Right lobe of liver (tissue), 6 donors: Measurements from ENCODE around the gene RNASE4. TPM values are rescaled to one million over a fixed set of nuclear protein-coding genes. Genes with fewer than 3 reads are reported as not detected.

Source experiments
- ATAC-seq, 4 donors: fragments of 200-7000 bp; cut with Tn5 transposase; one replicate each; pipeline ENCODE4 v1.9.1; 2020; ENCODE audit warnings: mild to moderate bottlenecking in 4 of 4, moderate library complexity in 4 of 4
- DNase-seq, 3 donors: peaks; one replicate each; pipeline ENCODE4 v3.0.0-alpha.2; 2020
- H3K27ac ChIP-seq, 3 donors: fragments of 200-600 bp; one replicate each; pipeline ENCODE4 v1.8.0; 2022
- H3K27me3 ChIP-seq, 2 donors: fragments of 200-600 bp; one replicate each; pipeline ENCODE4 v1.8.0; 2022
- H3K36me3 ChIP-seq, 4 donors: fragments of 200-600 bp; sonication (generic) in 1 of 4; one replicate each; pipeline versions ENCODE4 v1.5.1 to v1.8.0; 2017 to 2022; ENCODE audit warnings: control low read depth in 1 of 4
- H3K4me1 ChIP-seq, 4 donors: fragments of 200-600 bp; sonication (generic) in 1 of 4; one replicate each; pipeline versions ENCODE4 v1.5.1 to v1.8.0; 2017 to 2022; ENCODE audit warnings: control low read depth in 1 of 4
- H3K4me3 ChIP-seq, 3 donors: fragments of 200-600 bp; one replicate each; pipeline ENCODE4 v1.8.0; 2022
- H3K9me3 ChIP-seq, 4 donors: fragments of 200-600 bp; sonication (generic) in 1 of 4; one replicate each; pipeline versions ENCODE4 v1.5.1 to v1.8.0; 2017 to 2022; ENCODE audit warnings: control low read depth in 1 of 4
- POLR2A ChIP-seq: fragments of 450-650 bp; IDR thresholded peaks from one replicate; pipeline ENCODE4 v1.6.1; 2017; ENCODE audit warnings: antibody characterized with exemption, mild to moderate bottlenecking
- WGBS: methylation state at CpG from one replicate; pipeline ENCODE4 v1.1.6; 2018; ENCODE audit warnings: low coverage, low lambda C conversion rate; ENCODE audit not compliant: insufficient coverage; ENCODE audit errors: missing lambda C conversion rate; 5-methylcytosine and 5-hydroxymethylcytosine counted together
- intact Hi-C, 2 donors: fragments of 100-400 bp; cut with DNase I; formaldehyde crosslinking; loops; one replicate each; pipeline versions ENCODE4 v1.11.2 to v1.14.1; 2022
- total RNA-seq, 6 experiments: library from RNA; depleted of rRNA in 2 of 6; stranded (reverse); fragments of >200 nt in 2 of 6; fragmentation: NEBNext Ultra II Directional in 3 of 6; extraction: Animal tissue kit (Norgen Biotek cat#: 25700) in 3 of 6; gene quantifications; one replicate each; pipeline versions ENCODE4 v1.1.0 to v1.2.4, GENCODE V29; 2016 to 2023
- TF ChIP-seq, protein P1 (sequence below), 4 donors: fragments of 200-600 bp in 3 of 4; fragments of 450-650 bp in 1 of 4; IDR thresholded peaks; one replicate each; pipeline versions ENCODE4 v1.5.1 to v1.8.0; 2016 to 2022; ENCODE audit warnings: antibody characterized with exemption in 4 of 4, mild to moderate bottlenecking in 2 of 4
- donor health status: DM: no; HTN: yes; CAD: no.
- donor health status: DM: no; HTN: no; CAD: no.
- donor health status: DM: no; HTN: no; CAD: no.
- donor health status: DM: no; HTN: yes; CAD: no.
- donor health status: DM: no; HTN: yes; CAD: no.

RNASE4 gene
- total RNA-seq, 6 experiments from 2014 or later: 129 to 175 (median 151) TPM

DNA sequence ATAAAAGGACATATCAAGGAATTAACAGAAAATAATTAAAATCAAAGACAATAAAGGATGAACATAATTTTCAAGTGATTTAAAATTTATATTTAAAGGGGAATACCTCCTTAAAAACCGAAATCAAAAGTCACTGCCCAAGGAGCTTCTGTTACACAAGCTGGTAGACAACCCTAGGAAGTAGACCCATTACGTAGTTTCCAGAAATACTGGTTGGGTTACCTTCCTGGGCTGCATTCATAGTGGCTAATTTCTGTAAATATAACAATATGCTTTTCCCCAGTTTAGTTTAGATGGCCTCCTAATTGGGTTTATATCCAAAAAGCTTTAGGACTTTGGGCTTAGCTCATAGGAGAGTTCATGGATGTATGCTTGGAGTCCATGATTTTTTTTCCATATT is 59.2 kb downstream of the RNASE4 start:
- Histone ChIP-seq H3K9me3 (no peaks in the 10 kb centered on the region), H3K4me3 (no peak overlapping the region), H3K36me3 (no peaks in the 10 kb centered on the region), H3K27ac (no peak overlapping the region), H3K4me1 (no peaks in the 10 kb centered on the region), H3K27me3 (no peaks in the 10 kb centered on the region)
- intact Hi-C loops: no loop called here
- no peak for DNase-seq
- no peak for ATAC-seq
- 54% methylated on average over 2 of the region's 2 CpGs for WGBS
- TF ChIP-seq, protein P1, sequence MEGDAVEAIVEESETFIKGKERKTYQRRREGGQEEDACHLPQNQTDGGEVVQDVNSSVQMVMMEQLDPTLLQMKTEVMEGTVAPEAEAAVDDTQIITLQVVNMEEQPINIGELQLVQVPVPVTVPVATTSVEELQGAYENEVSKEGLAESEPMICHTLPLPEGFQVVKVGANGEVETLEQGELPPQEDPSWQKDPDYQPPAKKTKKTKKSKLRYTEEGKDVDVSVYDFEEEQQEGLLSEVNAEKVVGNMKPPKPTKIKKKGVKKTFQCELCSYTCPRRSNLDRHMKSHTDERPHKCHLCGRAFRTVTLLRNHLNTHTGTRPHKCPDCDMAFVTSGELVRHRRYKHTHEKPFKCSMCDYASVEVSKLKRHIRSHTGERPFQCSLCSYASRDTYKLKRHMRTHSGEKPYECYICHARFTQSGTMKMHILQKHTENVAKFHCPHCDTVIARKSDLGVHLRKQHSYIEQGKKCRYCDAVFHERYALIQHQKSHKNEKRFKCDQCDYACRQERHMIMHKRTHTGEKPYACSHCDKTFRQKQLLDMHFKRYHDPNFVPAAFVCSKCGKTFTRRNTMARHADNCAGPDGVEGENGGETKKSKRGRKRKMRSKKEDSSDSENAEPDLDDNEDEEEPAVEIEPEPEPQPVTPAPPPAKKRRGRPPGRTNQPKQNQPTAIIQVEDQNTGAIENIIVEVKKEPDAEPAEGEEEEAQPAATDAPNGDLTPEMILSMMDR (IDR thresholded peaks at IDR 0.05): no peak
- TF ChIP-seq POLR2A: no peak

DNA sequence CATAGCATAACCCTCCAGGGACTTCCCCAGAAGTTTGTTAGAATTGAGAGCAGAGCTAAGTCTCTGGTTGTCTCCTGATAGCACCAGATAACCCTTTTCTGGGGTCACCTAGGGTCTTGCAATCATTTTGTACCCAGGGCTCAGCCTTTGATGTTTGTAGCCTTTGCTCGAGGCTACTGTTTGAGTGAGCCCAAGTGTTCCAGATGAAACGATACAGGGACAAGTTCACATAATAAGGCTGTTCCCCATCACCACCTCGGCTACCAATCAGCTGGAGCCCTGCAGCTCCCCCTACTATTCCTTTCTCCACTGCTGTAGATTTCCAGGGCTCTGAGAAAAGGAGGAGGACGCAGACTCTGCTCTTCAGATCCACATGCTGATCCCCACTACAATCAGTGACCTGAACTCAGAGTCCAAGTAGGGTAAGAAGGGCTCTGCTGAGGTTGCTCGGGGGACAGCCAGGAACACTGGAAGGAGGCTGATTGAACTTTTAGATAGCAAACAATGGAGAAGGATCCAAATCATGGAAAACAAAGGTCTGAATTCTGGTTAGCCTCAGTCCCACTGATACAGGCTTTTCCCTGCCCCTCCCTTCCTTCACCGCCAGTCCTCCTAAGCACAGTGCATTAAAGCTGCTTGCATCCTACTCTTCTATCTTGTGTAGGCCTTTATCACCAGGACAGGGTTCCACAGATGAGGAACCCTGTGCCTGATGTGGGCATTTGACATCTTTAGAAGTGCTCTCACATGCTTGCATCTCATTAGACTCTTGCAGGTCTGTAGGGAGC is 61.4 kb downstream of the RNASE4 start, which contains the start of gene EDDM3A:
Gene EDDM3A, plus strand, starts transcription at position 317 of the 788 bp plus-strand sequence. CDS start 1,694 bp downstream, outside the sequence.
- no peaks in the 10 kb centered on the region for H3K4me1 ChIP-seq
- no peaks in the 10 kb centered on the region for H3K9me3 ChIP-seq
- no peak for DNase-seq
- intact Hi-C loops: no loop called here
- no peak for TF ChIP-seq POLR2A
- TF ChIP-seq, protein P1 (IDR thresholded peaks at IDR 0.05): no peak
- H3K4me3 ChIP-seq: no peak within 1 kb of the TSS
- no peaks in the 10 kb centered on the region for H3K27me3 ChIP-seq
- no peaks in the 10 kb centered on the region for H3K36me3 ChIP-seq
- WGBS: 37% methylated on average over 5 of the region's 6 CpGs
- no peak for ATAC-seq
- no peak within 1 kb of the TSS for H3K27ac ChIP-seq

- Histone ChIP-seq H3K4me1 (no peaks in the 10 kb centered on the region), H3K4me3 (no peak overlapping the region), H3K36me3 (no peaks in the 10 kb centered on the region), H3K9me3 (no peaks in the 10 kb centered on the region), H3K27me3 (no peaks in the 10 kb centered on the region), H3K27ac (no peak overlapping the region)
- DNase-seq (no peak), ATAC-seq (no peak)
- intact Hi-C loops: no loop called here
- no peak for TF ChIP-seq POLR2A
- TF ChIP-seq, protein P1 (IDR thresholded peaks at IDR 0.05): no peak
- WGBS: 64% methylated on average over 3 of the region's 3 CpGs
Observed at GRCh38 chr14:20746566-20746965, 62.2 kb downstream of the RNASE4 start.

GRCh38 chr14:20748439-20748838 is 64.1 kb downstream of the RNASE4 start:
- ATAC-seq: no peak
- intact Hi-C loops: no loop called here

More at GRCh38 chr14:20748439-20748838, 64.1 kb downstream of the RNASE4 start:
- Histone ChIP-seq H3K27ac (no peak overlapping the region), H3K27me3 (no peaks in the 10 kb centered on the region), H3K36me3 (no peaks in the 10 kb centered on the region), H3K4me3 (no peak overlapping the region), H3K4me1 (no peaks in the 10 kb centered on the region), H3K9me3 (no peaks in the 10 kb centered on the region)
- 73% methylated on average over 2 of the region's 2 CpGs for WGBS
- no peak for DNase-seq
- TF ChIP-seq POLR2A: no peak
- TF ChIP-seq, protein P1 (IDR thresholded peaks at IDR 0.05): no peak
